GM19372 (cell line): Measurements from ENCODE around the gene RANGAP1.

Experiments used
- ATAC-seq: cut with Tn5 transposase; IDR thresholded peaks from one replicate; pipeline ENCODE4 v1.9.1; 2021; ENCODE audit warnings: mild to moderate bottlenecking, low read depth, moderate library complexity; ENCODE audit not compliant: unreplicated experiment

Gene RANGAP1

DNA sequence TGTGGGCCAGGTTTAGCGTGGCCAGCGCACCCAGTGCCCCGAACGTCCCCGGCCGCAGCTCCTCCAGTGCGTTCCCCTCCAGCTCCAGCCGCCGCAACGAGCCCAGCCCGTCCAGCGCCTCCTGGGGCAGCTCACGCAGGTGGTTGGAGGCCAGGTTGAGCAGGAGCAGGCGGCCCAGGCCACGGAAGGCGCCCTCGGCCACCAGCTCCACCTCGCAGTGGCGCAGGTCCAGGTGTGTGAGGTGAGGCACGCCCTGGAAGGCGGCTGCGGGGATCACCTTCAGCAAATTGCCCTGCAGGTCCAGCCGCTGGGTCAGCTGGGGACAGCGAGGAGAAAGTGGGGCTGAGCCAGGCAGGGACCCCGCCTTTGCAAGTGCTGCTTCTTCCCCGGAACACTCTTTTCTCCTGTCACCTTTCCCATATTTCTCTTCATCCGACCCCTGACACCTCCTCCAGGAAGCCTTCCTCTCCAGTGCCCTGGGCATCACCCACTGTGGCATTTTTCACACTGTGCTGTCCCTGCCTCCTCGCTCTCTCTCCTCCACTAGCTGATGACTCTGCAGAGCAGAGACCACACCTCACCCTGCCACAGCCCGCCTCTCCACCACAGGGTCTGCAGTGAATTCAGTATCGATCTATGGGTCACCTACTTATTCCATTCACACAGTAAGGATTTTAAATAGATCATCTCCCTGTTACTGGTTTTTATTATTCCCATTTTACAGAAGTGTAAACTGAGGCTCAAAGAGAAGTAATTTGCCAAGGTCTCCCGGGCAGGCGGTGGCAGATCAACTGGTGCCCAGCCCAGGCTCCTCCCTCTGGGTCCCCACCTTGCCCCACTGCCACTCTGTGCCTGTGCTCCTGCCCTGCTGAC lies 47.2 kb downstream of the RANGAP1 start:
- ATAC-seq = no peak

DNA sequence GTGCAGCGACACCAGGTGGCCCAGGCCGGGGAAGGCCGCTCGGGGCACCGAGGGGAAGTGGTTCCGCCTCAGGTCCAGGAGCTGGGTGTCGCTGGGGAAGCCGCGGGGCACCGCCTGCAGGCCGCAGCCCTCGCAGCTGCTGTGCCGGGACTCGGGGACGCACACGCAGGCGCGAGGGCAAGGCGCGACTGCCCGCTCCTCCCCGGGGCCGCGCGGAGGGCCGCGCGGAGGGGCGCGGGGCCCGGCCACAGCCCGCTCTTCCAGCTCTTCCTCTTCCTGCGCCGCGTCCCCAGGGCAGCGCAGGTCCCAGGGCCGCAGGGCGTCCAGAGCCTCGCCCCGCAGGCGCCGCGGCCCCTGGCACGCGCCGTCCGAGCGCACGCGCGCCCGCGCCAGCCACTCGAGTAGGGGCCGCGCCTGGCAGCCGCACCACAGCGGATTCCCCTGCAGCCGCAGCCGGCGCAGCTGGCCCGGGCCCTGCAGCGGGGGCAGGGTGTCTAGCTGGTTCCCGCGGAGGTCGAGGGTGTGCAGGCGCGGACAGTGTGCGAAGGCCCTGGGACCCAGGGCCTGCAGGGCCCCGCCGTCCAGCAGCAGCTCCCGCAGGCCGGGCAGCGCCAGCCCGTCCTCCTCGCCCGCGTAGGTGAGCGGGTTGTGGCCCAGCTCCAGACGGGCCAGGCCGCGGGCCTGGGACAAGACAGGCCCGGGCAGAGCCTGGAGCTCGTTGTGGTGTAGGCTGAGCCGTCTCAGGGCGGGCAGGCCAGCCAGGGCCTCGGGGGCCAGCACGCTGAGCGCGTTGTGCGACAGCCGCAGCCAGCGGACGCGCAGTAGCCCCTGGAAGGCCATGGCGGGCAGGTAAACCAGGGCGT lies 48.0 kb downstream of the RANGAP1 start:
- ATAC-seq = peak; percentile 75

DNA sequence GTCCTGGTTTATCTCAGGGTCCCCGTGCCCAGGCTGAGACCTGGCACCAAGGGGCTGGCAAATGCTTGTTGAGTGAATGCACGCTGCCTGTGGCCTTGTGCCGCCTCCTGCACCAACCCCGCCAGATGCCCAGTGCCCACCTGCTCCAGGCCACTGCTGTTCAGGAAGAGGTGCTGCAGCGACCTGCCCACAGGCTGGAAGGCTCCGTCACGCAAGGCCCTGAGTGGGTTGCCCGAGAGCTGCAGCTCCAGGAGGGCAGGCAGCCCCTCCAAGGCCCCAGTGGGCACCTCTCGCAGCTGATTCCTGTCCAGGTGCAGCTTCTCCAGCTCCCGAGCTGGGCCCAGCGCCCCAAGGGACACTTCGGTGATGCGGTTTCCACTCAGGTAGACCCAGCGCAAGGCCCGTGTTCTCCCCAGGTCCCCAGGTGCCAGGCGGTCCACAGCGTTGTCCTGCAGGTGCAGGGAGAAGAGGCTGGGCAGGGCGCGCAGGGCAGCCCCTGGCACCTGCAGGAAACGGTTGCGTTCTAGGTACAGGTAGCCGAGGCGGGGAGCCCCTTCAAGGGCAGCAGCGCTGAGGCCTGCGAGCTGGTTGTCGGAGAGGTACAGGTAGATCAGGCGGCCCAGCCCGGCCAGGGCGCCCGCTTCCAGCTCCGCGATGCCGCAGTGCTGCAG lies 48.8 kb downstream of the RANGAP1 start:
- ATAC-seq = no peak

DNA sequence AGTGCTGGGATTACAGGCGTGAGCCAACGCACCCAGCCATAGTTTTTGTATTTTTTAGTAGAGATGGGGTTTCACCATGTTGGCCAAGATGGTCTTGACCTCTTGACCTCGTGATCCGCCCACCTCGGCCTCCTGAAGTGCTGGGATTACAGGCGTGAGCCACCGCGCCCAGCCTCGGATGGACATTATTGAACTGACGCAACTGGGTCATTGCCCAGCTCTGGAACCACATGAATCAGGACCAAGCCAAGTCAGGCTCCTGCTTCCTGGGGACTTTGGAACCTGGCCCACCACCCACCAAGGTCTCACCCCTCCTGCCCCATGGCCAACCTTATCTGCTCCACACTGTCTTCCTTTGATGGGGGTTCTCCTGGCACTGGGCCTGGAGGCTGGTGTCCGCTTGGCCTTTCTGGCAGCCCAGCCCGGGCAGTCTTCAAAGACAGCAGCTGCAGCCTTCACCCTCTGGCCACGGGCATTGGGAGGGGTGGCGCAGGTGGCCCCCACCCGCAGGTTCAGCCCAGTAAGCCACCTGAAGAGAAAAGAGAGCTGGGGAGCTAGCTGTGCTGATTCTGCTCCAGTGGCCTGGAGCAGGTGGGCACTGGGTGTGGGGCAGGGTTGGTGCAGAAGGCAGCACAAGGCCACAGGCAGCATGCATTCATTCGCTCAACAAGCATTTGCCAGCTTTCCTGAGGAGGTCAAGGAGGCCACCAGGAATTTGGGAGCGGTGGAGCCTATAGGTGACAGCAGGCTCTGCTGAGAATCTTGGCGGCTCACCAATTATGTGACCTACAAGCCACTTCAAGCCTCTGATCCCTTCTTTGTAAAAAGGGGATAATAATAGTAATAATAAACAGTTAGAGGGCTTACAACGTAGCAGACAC lies 50.9 kb downstream of the RANGAP1 start:
- no peak for ATAC-seq

DNA sequence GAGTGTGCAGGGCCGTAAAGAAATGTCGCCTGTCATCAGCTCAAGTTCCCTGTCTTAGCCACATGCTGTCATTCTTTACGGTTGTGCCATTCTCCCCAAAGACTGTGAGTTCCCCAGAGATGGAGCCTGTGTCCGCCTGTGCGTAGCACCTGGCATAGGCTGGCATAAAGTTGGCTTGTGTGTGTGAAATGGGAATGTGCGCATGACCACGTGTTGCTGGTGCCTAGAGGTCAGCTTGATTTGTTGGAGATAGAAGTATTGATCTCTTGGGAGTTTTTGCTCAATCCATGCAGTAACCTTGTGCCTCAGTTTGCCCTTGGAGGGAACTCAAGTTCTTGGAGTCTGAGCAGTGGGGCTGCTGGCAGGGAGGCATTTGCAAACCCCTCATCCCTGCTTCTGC lies 54.6 kb downstream of the RANGAP1 start:
- ATAC-seq = no peak

DNA sequence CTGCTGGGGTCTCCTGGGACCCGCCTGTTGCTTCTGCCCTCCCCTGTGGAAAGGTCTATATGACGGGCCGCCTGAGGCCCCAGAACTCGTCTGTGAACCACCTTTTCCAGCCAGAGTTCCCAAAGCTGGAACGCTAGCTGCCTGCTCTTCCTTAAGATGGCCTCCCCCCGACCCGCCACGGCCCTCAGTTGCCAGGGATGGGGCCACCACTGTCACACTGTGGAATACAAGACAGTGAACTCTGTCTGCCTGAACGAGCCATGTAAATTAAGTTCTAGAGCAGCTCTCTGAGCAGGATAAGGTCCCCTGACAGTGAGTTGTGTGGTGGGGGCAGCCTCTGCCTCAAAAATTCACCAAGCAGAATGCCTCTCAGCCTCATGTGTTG lies 55.6 kb downstream of the RANGAP1 start:
- ATAC-seq = no peak

DNA sequence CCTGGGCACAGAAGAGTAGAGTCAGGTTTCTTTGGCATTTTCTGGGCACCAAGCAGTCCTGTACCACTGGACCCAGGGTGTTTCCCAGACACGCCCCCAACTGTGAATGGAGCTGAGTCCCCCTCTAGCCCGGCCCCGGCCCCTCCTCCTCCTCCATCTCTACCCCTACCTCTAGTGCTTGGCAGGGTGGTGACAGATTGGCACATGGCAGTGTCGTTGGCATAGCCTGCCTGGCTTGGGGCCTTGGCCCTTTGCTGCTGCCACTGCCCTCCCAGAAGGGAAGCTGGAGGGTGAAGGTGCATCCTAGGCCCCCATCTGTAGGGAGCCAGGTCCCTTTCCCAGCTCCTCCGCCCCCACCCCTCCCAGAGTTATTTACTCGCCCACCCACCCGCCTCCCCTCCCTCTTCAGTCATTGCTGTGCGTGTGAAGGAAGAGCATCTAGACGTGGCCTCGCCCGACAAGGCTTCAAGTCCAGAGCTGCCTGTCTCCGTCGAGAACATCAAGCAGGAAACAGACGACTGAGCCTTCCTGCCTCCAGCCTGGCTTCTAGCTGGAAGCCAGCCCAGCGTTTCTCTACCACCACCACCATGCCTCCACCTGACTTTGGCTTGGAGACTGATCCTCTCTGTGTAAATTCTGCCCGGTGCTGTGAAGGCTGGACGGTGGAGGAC lies 56.1 kb downstream of the RANGAP1 start:
- no peak for ATAC-seq

DNA sequence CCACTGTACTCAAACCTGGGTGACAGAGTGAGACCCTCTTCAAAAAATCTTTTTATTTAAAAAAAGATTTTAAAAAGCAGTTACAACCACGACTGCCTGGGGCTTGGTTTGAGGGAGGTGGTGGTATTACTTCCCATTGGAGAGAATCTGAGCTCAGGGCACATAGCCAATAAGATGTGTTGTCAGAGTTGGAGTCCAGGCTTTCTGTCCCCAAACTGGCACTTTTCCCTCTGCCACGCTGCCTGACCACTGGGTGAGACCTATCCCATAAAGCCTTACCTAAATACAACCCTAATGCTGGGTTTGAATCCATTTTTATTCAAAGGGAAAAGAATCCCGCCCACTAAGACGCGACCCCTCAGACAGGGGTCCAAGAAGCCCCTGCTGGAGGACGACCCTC lies 56.8 kb downstream of the RANGAP1 start:
- no peak for ATAC-seq

DNA sequence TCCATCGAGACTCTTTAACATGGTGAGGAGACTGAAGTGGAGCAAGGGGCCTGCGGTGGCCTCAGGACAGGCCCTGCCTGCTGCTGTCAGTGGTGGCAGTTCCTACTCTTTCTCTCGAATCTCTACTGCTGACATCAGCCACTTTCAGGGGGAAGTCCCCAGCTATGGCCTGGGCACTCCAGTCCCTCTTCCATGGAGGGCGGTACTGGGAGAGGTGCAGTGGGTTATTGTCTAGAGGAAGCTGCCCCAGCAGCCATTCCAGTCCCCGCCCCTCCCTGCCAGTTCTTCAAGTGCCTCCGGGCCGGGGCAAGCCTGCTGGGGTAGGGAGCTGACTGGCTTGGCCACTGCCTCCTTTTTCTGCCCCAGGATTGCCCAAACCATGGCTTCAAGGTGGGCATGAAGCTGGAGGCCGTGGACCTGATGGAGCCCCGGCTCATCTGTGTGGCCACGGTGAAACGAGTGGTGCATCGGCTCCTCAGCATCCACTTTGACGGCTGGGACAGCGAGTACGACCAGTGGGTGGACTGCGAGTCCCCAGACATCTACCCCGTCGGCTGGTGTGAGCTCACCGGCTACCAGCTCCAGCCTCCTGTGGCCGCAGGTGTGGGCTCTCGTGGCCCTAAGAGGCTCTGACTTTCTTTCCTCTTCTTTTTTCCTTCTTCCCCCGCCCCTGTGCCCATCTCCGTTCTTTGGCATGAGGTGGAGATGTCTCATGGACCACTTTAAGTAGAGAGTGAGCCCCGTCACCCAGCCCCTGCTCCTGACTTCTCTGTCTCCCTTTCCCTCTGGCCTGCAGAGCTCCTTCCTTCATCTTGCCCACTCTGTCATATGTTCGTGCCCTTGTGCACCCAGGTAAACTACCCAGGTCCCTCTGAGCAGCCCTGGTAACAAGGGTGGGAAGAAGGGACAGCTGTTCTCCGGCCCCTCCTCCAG lies 59.0 kb downstream of the RANGAP1 start:
- no peak for ATAC-seq

DNA sequence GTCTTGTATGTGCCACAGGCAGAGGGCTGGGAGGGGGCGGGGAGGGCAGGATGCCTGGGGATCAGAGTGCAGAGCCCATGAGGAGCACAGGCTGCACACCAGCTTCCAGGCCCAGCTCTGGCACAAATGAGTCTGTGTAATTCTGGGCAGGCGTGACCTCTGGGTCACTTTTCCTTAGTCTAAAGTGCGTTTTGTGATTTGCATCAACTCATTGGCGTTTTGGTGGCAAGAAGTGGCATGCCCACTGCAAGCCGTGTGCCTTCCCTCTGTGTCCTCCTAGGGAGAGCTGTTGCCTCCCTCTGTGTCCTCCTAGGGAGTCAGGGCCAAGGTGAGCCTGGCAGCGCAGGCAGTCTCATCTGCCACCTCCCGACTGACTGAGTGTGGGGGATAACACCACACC lies 62.5 kb downstream of the RANGAP1 start:
- ATAC-seq = no peak

DNA sequence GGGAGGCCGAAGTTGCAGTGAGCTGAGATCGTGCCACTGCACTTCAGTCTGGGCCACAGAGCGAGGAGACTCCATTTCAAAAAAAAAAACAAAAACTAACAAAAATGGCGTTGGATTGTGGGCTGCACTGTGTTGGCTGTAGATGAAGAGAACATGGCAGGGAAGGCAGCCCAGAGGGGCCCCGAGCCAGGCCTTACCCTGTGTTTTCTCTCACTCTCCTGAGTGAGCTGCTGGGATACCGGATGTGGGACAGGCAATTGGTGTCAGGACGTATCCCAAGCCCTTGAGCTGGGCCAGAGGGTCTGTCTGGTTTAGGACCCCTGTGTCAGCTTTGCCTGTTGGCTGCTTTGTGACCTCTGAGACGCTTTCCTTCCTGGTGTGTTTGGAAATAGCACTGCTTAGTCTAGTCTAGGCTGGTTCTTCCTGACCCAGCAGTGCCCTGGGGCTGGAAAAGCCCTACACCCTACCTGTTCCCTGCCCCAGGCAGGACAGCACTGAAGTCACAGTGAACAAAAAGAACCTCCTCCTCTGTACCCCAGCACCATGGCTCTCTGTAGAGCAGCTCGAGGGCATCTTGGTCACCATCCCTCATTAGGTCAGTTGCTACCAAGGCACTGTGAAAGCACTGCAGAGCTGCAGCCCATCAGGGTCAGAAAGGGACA lies 63.0 kb downstream of the RANGAP1 start:
- no peak for ATAC-seq

DNA sequence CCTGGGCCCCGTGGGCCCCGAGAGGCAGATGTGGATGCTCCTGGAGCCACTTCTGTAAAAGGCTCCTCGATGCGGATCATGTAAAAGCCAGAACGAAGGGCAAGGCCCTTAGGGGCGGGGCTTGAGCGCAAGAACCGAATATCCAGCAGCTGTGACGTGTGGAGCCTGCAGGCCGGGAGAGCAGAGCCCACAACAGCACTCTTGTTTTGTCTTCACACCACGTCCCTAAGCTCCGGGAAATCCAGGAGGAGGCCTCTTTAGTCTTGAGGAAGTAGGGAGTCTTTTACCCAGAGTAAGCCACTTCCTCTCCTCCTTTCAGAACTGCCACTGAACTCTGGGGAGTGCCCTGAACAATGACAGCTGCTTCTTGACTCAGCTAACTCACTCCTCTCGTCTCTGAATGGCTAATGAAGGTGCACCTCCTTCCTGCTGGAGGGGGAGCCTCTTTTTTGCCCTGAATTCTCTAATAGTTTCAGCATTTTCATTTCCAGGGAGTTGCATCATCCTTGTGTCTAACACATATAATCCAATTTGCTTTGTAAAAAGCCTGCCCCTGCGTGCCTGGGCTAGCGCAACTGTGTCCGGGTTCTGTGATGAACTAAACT lies 68.3 kb downstream of the RANGAP1 start:
- ATAC-seq = no peak

DNA sequence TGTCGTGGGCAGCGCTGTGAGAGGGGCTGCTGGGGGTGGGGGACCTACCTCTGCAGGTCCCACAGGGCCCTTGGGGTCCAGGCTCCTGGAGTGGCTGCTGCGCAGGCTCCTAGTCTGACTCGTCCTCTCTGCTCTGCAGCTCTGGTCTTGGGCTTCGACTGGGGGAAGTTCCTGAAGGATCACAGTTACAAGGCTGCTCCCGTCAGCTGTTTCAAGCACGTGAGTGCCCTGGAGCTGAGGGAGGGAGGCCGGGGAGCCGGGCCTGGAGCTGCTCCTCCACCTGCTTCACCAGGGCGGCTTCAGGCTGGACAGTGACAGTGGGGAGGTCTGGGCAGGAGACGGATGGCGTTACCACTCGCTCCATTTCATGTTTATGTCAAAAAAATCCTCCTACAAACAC lies 69.0 kb downstream of the RANGAP1 start:
- no peak for ATAC-seq

DNA sequence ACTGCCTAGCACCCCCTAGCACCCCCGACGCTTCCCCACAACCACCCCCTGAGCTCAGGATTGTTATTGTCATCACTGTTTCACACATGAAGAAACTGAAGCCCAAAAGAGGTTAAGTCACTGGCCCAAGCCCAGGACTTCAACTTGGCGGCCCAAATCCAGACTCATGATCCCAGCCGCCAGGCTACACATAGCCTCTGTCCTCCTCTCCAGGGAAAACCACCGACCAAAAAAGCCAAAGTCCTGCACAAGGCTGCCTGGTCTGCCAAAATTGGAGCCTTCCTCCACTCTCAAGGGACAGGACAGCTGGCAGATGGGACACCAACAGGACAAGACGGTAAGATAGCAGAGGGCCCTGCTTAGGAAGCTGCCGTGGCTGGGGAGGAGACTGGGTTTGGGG lies 70.1 kb downstream of the RANGAP1 start:
- ATAC-seq = no peak

DNA sequence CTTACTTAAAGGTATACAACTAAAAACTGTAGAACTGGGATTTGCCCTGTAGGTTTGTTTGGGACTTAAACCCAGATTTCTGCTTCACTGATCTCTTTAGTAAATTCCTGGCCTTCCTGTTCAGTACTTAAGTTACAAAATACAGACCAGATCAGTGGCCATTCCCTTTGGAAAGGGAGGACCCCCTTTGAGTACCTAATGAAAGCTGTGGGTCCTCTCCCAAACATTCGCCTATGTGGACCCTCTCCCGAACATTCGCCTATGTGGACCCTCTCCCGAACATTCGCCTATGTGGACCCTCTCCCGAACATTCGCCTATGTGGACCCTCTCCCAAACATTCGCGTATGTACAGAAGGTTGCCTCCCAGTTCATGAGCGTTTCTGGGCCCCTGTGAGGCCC lies 70.6 kb downstream of the RANGAP1 start:
- no peak for ATAC-seq

DNA sequence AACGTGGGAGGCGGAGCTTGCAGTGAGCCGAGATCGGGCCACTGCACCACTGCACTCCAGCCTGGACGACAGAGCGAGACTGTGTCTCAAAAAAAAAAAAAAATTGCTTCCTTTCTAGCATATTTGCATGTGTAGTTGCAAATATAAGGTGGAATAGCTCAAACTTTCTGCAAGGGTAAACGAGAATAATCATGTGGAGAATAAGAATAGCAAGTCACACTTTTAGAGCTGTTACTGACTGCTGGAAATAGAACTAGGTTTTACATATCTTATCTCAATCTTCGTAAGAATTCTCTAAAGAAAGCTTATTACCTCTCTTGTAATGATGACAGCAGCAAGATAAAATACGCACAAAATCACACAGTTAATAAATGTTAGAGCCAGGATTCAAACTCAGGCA lies 79.3 kb downstream of the RANGAP1 start:
- no peak for ATAC-seq

DNA sequence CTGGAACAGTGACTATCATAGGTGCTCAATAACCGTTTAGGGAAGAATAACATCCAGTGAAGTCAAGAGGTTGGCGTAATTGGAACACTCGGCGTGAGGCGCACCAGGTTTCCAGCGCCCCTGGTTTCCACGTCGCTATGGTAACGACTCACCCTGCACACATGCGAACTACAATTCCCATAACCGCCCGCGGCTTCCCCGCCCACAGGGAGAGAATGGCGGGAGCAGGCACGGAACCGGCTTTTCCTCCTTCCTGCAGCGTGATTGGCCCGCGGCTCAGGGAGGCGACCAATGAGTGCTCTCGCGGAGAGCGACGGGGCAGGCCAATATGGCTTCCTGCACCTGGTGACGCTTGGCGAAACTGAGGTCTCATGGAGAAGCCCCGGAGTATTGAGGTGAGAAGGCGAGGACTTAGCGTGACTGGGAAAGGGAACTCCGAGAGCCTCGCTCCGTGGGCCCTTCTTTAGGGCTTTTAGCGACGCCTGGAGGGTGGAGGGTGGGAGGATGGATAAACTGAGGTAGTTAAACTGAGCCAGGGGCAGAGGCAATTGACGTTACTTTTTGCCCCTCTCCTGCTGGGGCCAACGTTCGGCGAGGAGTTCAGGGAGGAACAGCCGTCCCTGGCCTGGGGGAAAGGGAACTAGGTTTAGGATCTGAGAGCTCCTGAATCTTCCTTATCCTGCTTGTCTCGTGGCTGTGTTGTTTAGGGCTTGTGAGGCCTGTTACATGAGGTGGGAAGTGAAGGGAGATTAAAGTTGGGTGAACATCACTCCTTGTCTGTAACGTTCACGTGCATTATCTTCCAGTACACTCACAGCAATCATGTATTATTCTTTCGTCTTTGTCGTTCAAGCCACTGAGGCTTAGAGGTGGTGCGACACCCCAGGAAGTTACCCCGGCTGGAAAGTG lies 80.7 kb downstream of the RANGAP1 start, which contains the start of gene L3MBTL2:
Gene L3MBTL2, plus strand, starts transcription at position 321 of the 909 bp plus-strand sequence. Its CDS starts 51 bp downstream, at position 372.
- ATAC-seq = peak; percentile 98
